Islet precursor cell (in vitro differentiated cells): ENCODE results near the gene FAM149A.
A peak's percentile ranks its signal among the peaks of the same experiment; 100 is the strongest.

Experiments
- DNase-seq: peaks from one replicate; pipeline ENCODE4 v3.0.0-alpha.2; 2018

The FAM149A gene

DNA sequence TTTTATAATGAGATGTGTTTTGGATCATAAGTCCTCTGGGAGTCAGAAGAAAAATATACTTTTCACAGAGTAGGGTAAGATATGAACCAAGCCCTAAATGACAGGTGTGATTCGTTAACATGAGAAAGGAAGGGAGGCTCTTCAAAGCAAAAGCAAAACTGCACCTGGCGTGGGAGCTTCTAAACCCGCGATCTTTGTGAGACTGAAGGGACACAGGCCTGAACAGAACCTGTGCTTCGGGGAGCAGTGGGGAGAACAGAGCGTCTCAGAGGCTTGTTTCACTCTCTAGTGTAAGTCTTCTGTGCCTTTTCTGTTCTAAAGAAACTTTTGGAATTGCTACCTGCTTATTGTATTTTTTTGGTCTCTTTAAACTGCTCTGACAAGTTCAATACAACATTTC, 56.6 kb downstream of the FAM149A start:
- no peak for DNase-seq

DNA sequence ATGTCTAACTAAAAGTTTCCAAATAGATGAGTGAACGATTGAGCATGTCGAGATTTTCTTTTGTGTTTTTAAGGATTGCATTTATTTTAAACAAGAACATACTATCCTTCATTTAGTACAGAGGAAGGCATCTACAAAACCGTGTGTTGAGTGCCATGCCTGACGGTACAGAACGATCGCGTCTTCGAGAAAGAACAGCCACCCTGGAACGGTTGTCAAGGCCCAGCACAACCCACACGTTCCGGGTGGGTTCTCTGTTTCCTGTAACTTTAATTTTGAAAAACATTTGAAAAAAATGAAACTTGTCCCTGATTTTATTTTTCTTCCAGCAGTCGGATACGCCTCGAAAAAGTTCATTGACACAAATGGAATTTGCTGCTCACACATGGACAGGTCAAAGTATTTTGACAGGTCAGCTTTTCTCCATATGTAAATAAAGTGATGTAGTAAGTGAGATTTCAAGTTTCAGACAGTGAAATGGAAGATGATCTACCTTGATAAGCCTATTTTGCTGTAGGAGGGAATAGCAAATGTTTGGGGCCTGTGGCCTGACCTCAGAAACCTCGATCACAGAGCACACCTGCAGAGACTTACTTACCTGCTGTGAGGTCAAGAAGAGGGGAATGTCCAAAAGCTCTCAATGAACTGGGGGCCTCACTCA, 62.5 kb downstream of the FAM149A start:
- DNase-seq: no peak

DNA sequence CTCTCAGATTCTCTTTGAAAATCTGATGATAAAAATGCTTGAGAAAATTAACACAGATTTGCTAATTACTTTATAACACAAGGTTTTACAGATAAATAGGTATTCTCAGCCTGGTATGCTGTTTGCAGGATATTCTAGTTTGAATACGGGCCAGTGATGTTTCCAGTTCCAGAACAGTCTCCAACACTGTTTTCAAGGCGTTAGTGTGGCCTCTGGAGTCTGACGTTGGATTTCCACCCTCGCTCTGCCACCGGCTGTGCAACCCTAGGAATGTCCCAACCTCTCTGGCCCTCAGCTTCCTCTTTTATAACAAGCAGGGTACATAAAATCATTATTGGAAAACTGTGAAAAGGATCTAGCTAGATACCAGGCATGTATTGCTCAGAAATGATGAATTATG, 63.1 kb downstream of the FAM149A start:
- no peak for DNase-seq

DNA sequence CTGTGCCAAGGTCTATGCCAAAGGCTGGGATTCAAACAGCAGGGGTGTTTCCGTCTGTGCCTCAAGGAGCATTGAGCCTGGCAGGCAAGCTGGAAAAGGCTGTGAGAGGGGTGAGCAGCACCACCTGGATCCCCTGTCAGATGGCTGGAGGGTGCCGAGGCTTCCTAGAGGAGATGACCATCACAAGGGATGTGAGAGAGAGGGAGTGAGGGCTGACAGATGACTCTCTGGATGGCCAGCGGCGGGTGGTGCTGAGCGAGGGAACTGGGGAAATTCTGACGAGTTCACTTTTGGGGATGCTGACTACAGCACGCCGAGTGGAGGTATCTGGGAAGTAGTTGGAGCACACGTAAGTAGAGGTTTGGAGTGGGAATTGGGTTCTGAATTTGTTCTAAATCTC, 64.2 kb downstream of the FAM149A start:
- DNase-seq: no peak

DNA sequence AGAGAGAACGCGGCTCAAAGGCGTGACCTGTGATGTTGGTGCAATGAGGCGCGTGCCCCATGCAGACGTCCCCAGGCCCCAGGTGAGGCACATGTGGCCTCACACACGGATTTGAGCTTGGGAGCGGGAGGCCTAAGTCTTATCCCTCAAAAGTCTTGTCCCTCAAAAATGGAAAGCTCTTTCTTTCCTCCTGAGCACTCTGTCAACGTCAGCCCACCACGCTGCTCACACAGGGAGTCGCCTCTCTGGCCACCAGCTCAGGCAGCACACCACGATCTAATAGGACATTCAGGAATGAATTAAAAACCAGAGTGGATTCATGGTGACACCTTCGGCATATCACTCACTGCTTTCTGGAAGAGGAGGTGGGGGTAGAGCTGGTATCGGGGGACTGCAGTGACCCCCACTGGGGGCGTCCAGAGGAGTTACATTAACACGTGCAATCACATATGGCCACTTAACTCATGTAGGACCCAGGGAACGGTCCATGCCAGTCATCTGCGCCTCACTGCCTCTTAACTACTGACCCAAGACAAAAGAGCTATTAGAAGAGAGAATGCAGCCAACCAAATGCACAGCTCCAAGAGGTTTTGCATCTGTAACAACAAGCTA, 64.9 kb downstream of the FAM149A start:
- DNase-seq: no peak

DNA sequence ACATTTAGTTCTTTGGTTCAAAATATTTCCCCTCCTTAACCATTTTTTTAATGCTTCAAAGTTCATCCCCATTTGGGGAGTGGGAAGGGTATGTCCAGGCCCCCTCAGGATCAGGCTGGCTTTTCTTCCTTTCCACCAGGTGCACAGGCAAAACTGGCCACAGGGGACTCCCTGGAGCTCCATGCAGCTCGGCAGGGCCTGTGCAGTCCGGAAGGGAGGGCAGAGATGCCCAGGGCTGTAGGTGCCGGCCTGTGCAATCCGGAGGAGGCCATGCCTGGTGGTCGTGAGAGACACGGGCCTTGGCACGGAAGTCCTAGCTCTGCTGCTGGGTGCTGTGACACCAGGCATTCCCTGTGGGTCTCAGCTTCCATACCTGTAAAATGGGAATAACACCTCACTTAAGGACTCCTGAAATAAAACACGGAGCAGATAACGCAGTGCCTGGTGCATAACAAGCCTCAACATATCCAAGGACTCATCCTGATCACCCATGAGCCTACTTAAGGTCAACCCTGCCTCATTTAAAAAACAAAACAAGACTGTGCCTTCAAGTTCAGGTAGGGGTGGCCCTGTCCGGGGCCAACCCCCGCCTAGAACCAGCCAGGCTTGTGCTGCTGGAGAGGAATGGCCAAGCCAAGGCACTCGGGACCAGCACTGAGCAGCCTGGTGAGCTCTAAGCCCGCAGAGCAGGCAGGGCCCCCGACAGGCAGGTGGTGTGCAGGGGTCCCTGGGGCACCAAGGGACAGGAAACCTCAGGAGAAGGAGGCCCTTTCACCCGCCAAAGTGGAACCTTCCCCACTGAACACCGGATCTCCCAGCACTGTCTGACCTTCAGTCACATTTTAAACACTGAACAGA, 65.7 kb downstream of the FAM149A start:
- no peak for DNase-seq

DNA sequence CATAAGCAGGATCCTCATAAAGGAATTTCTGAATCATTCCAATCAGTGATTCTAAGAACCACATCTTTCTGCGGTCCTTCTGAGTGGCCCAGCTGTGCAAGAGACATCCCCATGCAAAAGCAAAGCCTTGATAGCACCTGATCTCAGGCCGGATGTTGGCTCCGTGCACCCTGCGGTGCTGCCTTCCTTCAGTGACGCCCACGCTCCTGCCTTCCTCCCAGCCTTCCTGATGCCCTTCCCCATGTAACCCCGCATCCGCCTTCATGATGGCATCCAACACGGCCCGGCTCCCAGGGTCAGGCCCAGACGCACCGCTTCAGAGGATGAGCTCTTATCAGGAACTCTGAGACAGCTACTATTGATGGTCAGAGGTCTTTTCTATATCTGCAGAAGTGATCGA, 66.5 kb downstream of the FAM149A start:
- no peak for DNase-seq

DNA sequence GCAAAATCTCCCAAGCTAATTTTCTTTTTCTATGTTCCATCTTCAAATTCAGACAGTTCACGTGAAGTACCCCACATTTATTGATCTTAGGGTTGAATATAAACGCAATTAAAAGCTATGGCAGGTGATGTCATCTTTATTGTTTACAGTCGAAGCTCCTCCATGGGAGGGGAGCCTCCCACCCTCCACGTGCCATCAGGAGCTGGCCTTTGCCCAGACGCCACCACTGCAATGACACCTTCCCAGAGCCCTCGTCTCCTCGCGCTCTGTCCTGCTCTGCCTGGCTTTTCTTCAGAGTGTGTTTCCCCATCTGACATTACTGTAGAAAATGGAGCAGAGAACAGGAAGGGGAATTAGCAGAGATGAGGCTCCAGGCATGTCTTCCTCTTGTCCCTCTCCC, 68.0 kb downstream of the FAM149A start:
- DNase-seq: no peak

DNA sequence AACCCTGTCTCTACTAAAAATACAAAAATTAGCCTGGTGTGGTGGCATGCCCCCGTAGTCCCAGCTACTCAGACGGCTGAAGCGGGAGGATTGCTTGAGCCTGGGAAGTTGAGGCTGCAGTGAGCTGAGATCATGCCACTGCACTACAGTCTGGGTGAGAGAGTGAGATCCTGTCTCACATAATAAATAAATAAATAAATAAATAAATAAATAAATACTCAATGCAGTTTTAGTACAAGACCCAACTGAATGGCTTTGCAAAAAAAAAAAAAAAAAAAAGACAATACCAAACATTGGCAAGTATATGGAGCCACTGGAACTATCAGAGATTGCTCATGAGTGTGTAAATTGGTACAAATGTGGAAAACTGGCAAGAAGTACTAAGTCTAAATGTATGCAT, 83.6 kb downstream of the FAM149A start:
- DNase-seq: no peak

DNA sequence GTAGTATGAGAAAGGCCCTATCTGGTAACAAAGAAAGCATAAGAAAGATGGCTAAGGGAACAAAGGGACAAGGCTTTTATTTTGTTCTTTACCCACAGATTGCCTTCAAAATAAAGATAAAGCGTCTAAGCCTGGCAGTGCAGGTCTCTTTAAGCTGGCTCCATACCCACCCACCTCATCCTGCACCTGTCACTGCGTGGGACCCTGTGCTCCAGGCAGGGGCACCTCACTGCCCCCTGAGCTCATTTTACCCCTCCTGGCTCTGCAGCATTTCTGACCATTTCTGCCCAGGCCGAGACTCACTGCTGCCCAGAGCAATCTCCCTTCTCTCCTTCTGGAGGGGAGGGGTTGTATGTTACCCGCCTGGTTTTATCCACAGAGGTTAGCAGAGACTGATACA, 85.2 kb downstream of the FAM149A start:
- DNase-seq: no peak

DNA sequence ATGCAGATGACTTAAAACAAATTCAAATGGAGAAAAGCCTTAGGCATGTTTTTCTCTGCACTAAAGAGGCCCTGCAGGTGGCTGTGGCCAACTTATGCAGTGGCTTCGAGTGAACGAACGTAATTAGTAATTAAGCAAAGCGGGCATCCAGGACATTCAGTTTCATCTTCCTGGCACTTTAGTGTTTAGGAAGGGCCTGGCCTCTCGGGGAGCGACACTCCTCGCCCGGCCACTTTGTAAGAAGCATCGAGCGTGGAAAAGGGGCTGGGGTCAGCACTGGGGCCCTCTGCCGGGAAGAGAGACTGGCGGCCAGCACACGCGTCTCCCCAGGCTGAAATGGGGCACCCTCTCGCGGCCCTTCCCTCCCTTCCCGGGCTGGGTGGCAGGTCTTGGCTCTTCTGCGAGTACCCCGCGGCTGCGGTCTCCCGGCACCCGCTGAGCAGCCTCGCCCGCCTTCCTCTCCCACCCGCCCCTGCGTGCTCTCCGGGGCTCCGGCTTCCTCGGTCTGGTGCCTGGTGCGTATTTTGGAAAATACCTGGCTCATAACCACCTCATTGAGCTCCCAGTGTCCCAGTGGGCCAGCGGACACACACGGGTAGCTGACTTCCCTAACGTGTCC, 86.2 kb downstream of the FAM149A start:
- DNase-seq: peak; percentile 63

DNA sequence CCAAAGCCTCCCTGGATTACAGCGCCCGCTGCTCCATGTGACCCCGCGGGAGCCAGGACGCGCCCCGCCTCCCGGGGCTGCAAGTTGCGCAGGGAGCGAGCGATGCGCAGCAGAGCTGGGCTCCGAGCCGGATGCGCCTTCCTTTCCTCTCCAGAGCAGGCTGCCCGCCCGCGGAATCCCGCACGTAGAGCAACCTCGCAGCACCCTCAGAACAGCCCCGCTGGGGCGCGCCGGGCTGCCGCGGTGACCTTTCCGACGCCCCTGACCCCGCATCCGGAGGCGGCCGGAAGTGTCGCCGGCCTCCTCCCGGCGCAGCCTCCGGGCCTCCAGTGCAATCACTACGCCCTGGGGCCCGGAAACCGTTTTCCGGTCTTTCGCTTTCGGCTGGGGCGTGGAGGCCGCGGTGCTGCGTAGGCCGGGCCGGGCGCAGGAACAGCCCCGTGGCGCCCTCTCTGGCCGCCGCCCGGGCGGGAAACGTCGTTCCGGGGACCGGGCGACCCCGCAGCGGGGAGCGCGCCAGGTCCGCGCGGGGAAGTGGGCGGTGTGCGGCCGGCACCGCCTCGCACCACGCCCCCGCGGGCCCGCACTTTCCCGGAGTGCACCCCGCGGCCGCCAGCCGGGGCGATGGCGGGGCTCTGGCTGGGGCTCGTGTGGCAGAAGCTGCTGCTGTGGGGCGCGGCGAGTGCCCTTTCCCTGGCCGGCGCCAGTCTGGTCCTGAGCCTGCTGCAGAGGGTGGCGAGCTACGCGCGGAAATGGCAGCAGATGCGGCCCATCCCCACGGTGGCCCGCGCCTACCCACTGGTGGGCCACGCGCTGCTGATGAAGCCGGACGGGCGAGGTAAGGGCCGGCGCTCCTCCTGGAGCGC, 86.9 kb downstream of the FAM149A start, which contains the start of gene CYP4V2:
TSS of gene CYP4V2 (plus strand) at position 368 of the 866 bp plus-strand sequence. CDS start at position 625, 257 bp downstream.
- DNase-seq: peak; percentile 84

DNA sequence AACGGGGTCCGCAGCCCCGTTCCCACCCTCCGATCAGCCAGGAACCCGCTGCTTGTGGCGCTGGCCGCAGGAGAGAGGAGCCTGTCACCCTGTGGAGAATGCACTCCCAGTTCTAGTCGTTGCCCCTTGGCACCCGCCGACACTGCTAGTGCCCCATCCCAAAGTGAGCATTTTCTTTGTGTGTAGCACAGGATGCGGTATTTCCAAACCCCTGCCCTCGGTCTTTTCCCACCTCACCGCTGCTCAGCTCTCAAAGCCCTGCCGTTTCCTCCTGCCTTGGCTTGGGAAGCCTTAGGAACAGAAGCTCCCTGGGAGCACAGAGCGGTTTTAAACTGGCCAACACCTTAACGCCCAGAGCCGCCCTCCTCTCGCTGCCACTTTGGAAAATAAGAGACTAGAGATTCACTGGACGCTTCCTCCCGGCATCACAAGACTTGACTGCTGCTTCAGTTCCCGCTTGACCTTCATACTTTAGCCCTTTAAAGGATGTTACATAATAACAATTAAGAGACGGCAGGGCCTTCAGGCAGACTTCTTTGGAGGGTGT, 87.6 kb downstream of the FAM149A start:
- DNase-seq: peak; percentile 72

DNA sequence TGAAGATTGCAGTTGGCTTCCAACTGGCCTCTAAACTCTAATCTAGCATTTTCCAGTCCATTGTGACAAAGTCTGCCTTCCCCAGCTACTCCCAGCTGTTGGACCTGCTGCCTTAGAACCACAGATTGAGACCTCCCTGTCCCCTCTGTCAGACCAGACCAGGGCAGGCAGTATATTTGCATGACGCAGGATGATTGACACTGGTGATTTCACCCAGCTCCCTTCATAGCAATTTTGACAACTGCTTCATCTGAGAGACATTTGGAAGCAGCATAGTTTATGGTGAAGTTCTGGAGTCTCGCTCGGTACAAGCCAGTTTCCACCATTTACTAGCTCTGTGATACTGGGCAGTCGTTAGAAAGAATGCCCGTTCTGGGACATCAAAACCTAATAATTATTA, 89.3 kb downstream of the FAM149A start:
- DNase-seq: no peak

DNA sequence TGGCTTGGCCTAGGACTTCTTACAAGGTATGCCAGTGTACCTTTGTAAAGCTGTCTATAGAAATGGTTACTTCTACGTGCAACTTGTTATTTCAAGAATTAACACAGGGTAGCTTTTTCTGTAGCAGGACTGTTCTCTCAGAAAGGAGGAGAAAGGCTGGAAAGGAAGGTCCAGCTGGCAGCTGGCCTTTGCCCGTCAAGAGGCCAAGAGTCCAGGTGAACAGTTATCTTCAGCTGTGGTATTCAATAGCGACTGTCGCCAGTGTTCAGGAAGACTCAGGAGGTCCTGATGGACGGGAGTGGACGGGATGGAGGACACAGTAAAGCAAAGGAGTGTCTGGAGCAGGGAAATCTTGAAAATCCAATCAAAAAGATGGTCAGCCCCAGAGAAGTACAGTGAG, 91.6 kb downstream of the FAM149A start:
- no peak for DNase-seq

DNA sequence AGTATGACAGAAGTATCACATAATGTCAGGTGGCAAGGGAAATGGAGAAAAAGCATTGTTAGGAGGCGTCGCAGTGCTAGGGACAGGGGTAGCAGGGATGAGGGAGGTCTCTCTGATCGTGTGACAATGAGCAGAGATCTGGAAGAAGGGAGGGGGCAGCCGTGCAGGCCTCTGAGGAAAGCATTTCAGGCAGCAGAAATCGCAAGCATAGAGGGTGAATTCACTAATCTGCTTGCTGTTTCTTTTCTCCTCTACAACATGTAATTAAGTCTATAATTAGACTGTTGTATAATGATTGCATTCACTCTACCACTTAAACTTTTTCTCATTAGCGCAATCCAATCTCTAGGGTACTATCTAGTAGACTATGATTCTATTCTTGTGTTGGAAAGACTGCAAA, 96.0 kb downstream of the FAM149A start:
- DNase-seq: no peak

DNA sequence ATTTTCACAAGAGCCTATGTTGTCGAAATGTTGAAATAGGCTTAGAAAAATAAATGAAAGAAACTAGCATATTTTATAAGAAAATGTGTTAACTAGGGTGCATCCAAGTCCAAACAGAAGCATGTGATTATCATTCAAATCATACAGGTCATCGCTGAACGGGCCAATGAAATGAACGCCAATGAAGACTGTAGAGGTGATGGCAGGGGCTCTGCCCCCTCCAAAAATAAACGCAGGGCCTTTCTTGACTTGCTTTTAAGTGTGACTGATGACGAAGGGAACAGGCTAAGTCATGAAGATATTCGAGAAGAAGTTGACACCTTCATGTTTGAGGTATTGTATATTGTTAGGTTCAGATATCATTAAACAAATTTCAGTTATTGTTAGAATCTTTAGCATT, 96.5 kb downstream of the FAM149A start:
- no peak for DNase-seq

DNA sequence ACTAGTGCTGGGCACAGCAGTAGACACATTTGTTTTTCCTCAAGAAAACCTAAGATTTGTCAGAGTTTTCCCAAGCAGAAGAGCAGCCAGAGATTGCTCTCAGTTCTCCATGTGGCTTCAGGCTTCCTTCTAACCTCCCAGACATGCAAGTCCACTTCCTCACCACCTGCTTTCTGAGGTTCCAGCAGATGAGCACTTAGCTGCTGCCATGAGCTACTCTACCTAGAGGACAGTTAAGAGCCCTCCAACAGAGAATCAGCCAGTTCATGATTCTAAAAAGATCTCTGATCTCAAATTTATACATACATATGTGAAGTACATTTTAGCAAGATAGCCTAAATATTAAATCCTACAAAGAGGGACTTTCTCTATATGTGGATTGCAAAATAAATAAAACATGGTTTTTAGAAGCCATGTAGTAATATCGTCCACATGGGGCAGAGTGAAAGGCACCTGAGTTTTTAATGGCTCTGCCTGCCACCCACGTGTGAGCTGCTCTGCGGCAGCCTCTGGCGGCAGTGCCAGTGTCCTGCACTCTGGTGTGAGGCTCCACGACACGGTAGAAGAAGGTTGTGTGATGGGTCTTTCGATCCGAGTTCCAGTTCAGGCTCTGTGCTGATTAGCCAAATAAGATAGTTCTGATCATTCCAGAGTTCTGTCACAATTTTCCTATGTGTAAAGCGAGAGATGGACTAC, 97.2 kb downstream of the FAM149A start:
- no peak for DNase-seq

DNA sequence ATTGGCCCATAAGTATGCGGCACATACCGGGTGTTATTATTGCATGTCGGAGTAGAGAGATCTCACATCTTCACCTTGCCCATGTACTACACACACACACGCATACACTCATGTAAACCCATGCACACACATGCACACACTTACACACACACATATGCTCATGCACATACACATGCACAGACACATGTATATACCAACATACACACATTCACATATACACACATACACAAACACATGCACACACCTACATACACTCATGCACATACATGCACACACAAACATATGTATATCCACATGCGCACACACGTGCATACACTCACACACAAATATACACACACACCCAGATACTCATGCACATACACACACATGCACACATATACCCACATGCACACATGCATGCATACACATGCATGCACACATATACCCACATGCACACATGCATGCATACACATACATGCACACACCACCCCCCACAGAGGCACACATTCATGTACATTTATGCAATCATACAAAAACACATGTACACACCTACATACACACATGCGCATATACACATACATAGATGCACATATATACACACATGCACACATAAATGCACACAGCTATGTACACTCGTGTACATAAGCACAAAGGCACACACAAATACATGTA, 98.1 kb downstream of the FAM149A start:
- no peak for DNase-seq

DNA sequence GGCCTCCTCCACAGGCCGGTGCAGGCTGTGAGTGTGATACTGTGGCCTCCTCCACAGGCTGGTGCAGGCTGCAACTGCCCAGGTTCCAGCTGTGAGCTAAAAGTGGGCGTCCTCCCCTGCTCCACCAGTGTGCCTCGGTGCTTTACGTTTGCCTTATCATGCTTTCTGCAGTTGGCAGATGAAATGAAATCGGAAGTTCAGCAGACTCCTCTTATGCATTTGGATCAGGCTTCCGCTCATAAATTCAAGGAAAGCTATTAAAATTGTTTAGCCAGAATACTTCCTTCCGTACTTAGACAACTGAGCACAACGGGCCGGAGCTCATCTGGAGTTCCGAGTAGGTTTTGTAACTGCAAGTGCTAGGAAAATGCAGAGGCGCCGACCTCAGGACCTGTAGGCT, 98.9 kb downstream of the FAM149A start:
- no peak for DNase-seq

DNA sequence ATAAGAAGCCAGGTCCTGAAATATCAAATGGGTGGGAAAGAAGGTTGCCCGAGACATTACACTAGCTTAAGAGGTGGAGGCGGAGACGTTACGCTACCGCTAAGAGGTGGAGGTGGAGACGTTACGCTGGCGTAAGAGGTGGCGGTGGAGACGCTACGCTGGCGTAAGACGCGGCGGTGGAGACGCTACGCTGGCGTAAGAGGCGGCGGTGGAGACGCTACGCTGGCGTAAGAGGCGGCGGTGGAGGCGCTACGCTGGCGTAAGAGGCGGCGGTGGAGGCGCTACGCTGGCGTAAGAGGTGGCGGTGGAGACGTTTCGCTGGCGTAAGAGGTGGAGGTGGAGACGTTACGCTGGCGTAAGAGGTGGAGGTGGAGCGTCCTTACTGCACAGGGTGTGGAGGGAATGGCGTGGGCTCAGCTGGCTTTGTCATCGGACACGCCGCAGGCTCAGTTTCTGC, 99.6 kb downstream of the FAM149A start:
- DNase-seq: no peak
